GM18517 (cell line): ENCODE measurements around the gene MAP1LC3A.

Source experiments
- ATAC-seq: cut with Tn5 transposase; IDR thresholded peaks from one replicate; pipeline ENCODE4 v1.9.1; 2021; ENCODE audit warnings: mild to moderate bottlenecking, moderate library complexity; ENCODE audit not compliant: unreplicated experiment

Gene MAP1LC3A

GRCh38 chr20:34528921-34529297 is 29.6 kb upstream of the MAP1LC3A start:
- ATAC-seq, result no peak

GRCh38 chr20:34529742-34530141 is 28.8 kb upstream of the MAP1LC3A start:
- no peak for ATAC-seq

GRCh38 chr20:34530342-34530741 is 28.2 kb upstream of the MAP1LC3A start:
- ATAC-seq, result no peak

- ATAC-seq, result no peak
Observed at GRCh38 chr20:34531608-34532265, 26.8 kb upstream of the MAP1LC3A start.

- ATAC-seq, result no peak
Observed at GRCh38 chr20:34532320-34532719, 26.2 kb upstream of the MAP1LC3A start.

- ATAC-seq, result no peak
Observed at GRCh38 chr20:34532756-34533155, 25.8 kb upstream of the MAP1LC3A start.

GRCh38 chr20:34534391-34535165 is 23.9 kb upstream of the MAP1LC3A start:
- ATAC-seq, result no peak

GRCh38 chr20:34535301-34535840 is 23.1 kb upstream of the MAP1LC3A start:
- no peak for ATAC-seq

GRCh38 chr20:34535857-34536256 is 22.7 kb upstream of the MAP1LC3A start:
- ATAC-seq, result no peak

- no peak for ATAC-seq
Observed at GRCh38 chr20:34536798-34537394, 21.6 kb upstream of the MAP1LC3A start.

GRCh38 chr20:34537651-34538050 is 20.9 kb upstream of the MAP1LC3A start:
- no peak for ATAC-seq

GRCh38 chr20:34538671-34539123 is 19.8 kb upstream of the MAP1LC3A start:
- ATAC-seq, result no peak

GRCh38 chr20:34539756-34540155 is 18.8 kb upstream of the MAP1LC3A start:
- ATAC-seq, result no peak

GRCh38 chr20:34540596-34541263 is 17.8 kb upstream of the MAP1LC3A start:
- ATAC-seq, result no peak

GRCh38 chr20:34541264-34541901 is 17.1 kb upstream of the MAP1LC3A start:
- no peak for ATAC-seq

- no peak for ATAC-seq
Observed at GRCh38 chr20:34541917-34542316, 16.6 kb upstream of the MAP1LC3A start.

- ATAC-seq, result no peak
Observed at GRCh38 chr20:34542439-34542838, 16.1 kb upstream of the MAP1LC3A start.

- ATAC-seq, result no peak
Observed at GRCh38 chr20:34543463-34544056, 15.0 kb upstream of the MAP1LC3A start.

GRCh38 chr20:34544109-34544796 is 14.3 kb upstream of the MAP1LC3A start:
- ATAC-seq, result no peak

- no peak for ATAC-seq
Observed at GRCh38 chr20:34546751-34547181, 11.8 kb upstream of the MAP1LC3A start.
